ENCODE measurements around the gene MACROD2. TPM values are rescaled to one million over a fixed set of nuclear protein-coding genes. Genes with fewer than 3 reads are reported as not detected.

MACROD2 gene
- total RNA-seq, 1 experiment from 2014 or later, result 3.7 TPM

- Histone ChIP-seq H3K27me3 (ENCODE audit: insufficient read depth, low read length) (no peaks in the 10 kb centered on the region), H2AFZ (ENCODE audit: low read depth, low read length, poor library complexity, severe bottlenecking) (no peak overlapping the region), H3K9ac (ENCODE audit: low read length) (no peak overlapping the region), H3K9me3 (ENCODE audit: control insufficient read depth in 1 of 2, insufficient read depth in 1 of 2, low read depth in 1 of 2, low read length in 2 of 2) (peaks cover 3 to 16% of the 10 kb centered on the region in 2 experiments; a peak in 2 of 4 replicates), H3K79me2 (ENCODE audit: insufficient read depth, low read length) (no peaks in the 10 kb centered on the region), H3K4me3 (replicated peaks in 1 of 2; ENCODE audit: low read depth in 1 of 2, low read length in 2 of 2) (no peak overlapping the region), H3K4me2 (ENCODE audit: low read length) (no peak overlapping the region), H4K20me1 (ENCODE audit: insufficient read depth) (no peaks in the 10 kb centered on the region), H3K9me2 (ENCODE audit: insufficient read depth) (no peaks in the 10 kb centered on the region), H3K4me1 (ENCODE audit: control insufficient read depth in 1 of 2, insufficient read depth in 2 of 2, low read length in 2 of 2) (no peaks in the 10 kb centered on the region), H3K27ac (ENCODE audit: low read depth, low read length) (no peak overlapping the region), H3K36me3 (ENCODE audit: control insufficient read depth in 1 of 2, insufficient read depth in 2 of 2, low read length in 2 of 2) (no peaks in the 10 kb centered on the region)
- POLR2A ChIA-PET, result no interaction called here
- no peak for DNase-seq (ENCODE audit: low read depth, low spot score)
- intact Hi-C loops (cut with micrococcal nuclease), result no loop called here
- CTCF ChIA-PET, result no interaction called here
- no peak for ATAC-seq
- no peak for TF ChIP-seq MAX (IDR thresholded peaks at IDR 0.05)
- TF ChIP-seq YY1 (IDR thresholded peaks at IDR 0.05; ENCODE audit: extremely low read depth, insufficient replicate concordance, low read depth, low read length), result no peak
- no peak for TF ChIP-seq CEBPB (IDR thresholded peaks at IDR 0.05; ENCODE audit: low read depth)
- TF ChIP-seq ZNF274 (IDR thresholded peaks at IDR 0.05; ENCODE audit: low read depth, low read length), result no peak
- no peak for TF ChIP-seq JUND (IDR thresholded peaks at IDR 0.05)
- no peak for TF ChIP-seq EZH2phosphoT487 (IDR thresholded peaks at IDR 0.05; ENCODE audit: borderline replicate concordance)
- TF ChIP-seq REST (IDR thresholded peaks at IDR 0.05; ENCODE audit: low read depth), result no peak
- no peak for TF ChIP-seq SRF (IDR thresholded peaks at IDR 0.05; ENCODE audit: low read depth)
- no peak for TF ChIP-seq CTCF (IDR thresholded peaks at IDR 0.05 in 2 of 3, conservative IDR thresholded peaks at IDR 0.05 in 1 of 3; ENCODE audit: borderline replicate concordance in 1 of 3, insufficient read depth in 1 of 3, low read depth in 2 of 3, low read length in 2 of 3)
- no peak for TF ChIP-seq EGR1 (IDR thresholded peaks at IDR 0.05; ENCODE audit: low read depth)
- TF ChIP-seq FOSL1 (IDR thresholded peaks at IDR 0.05; ENCODE audit: low read depth), result no peak
- no peak for TF ChIP-seq SP1 (IDR thresholded peaks at IDR 0.05; ENCODE audit: low read depth)
- no peak for TF ChIP-seq RAD21 (IDR thresholded peaks at IDR 0.05; ENCODE audit: low read depth)
- TF ChIP-seq ZFX (IDR thresholded peaks at IDR 0.05), result no peak
- no peak for TF ChIP-seq ATF3 (IDR thresholded peaks at IDR 0.05)
- TF ChIP-seq POLR2AphosphoS5 (IDR thresholded peaks at IDR 0.05; ENCODE audit: low read depth, low read length), result no peak
- TF ChIP-seq TCF7L2 (IDR thresholded peaks at IDR 0.05; ENCODE audit: borderline replicate concordance, extremely low read depth, insufficient read depth, insufficient read length), result no peak
- TF ChIP-seq ZBTB33 (IDR thresholded peaks at IDR 0.05; ENCODE audit: extremely low read depth, insufficient replicate concordance, low read length), result no peak
- RAD21 ChIA-PET (ENCODE audit: low non-redundant PET in 1 of 2, low total read pairs in 2 of 2, uncharacterized antibody in 2 of 2, unreplicated experiment in 2 of 2), result no interaction called here
- no TSS peak for BruUV-seq (replicated peaks)
Observed at GRCh38 chr20:15637546-15637945, 1642.2 kb downstream of the MACROD2 start.

All from HCT116 (cell line).